ENCODE results near the gene ZNF419. TPM values are rescaled to one million over a fixed set of nuclear protein-coding genes. Genes with fewer than 3 reads are reported as not detected.

The ZNF419 gene
- polyA plus RNA-seq (2012; ENCODE audit: low read depth, missing spikeins), result 3.8 TPM

DNA sequence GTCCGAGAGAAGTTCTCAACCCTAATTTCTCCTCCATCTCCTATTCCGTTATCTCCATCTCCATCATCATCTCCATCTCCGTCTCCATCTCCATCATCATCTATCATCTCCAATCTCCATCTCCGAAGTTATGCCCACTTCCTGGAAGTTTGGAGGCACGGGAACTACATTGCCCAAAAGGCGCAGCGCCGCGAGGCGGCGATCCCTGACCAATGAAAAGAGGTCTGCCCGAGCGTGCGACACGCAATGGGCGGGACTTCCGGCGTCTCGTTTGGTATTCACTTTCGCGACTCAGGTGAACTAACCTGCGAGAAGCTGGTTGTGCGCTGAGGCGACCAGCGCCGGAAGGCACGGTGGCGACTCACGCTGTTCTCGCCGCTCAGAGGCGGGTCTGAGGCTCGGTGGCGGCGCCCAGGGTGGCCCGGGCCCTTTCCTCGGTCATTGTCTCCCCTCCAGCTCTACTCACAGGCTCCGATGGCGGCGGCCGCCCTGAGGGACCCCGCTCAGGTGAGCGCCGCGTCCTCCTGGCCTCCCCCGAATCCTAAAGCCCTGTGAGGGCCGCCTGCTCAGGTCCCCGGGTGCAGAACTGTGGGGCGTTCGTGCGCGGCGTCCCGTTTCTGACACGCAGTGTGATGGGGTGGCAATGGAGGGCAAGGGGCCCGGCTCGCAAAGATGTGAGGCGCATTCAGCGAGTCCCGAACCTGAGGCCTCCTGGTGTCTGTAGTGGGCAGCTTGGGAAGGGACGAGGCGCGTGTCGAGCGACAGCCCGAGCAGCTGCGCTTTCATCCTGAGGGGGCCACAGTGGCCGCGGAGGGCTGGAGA is at the start of gene ZNF419:
Gene ZNF419, plus strand, starts transcription at position 274 of the 822 bp plus-strand sequence. Its CDS starts 201 bp downstream, at position 475.
- DNase-seq (ENCODE audit: insufficient read length, low spot score) (peak; percentile 78), FAIRE-seq (peak; percentile 99)
- peak; percentile 60; the same call in 1 of the 2 replicates for TF ChIP-seq POLR2A (IDR thresholded peaks at IDR 0.05; ENCODE audit: low read depth, low read length)
- peak; percentile 16; the same call in 1 of the 2 replicates for TF ChIP-seq POU2F2 (IDR thresholded peaks at IDR 0.05; ENCODE audit: low read depth, low read length)
- peak; percentile 56; the same call in 1 of the 2 replicates for TF ChIP-seq POLR2AphosphoS5 (IDR thresholded peaks at IDR 0.05; ENCODE audit: low read depth, low read length)

DNA sequence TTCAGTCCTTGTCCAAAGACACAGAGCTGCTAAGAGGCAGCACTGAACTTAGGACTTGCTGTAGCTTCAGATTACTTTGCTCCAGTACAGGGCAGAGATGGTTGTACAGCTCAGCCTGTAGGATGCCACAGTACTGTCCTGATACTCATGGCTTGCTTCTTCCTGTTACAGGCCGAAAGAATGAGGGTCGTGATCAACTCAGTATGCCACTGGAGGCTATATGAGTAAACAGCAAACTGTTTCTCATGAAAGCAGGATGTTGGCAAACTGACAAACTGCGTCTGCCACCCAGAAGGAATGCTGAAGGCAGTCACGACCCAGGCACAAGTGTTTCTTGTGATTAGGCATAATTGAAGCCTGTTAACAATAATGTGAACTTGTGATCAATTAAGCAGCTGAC is 49.6 kb upstream of the ZNF419 start:
- DNase-seq (ENCODE audit: insufficient read length, low spot score), result no peak
- FAIRE-seq, result no peak
- TF ChIP-seq SPI1 (IDR thresholded peaks at IDR 0.05; ENCODE audit: low read depth, low read length) (no peak), PAX5 (IDR thresholded peaks at IDR 0.05; ENCODE audit: insufficient read depth, low read length, severe bottlenecking) (no peak), POLR2A (IDR thresholded peaks at IDR 0.05; ENCODE audit: low read depth, low read length) (no peak)

DNA sequence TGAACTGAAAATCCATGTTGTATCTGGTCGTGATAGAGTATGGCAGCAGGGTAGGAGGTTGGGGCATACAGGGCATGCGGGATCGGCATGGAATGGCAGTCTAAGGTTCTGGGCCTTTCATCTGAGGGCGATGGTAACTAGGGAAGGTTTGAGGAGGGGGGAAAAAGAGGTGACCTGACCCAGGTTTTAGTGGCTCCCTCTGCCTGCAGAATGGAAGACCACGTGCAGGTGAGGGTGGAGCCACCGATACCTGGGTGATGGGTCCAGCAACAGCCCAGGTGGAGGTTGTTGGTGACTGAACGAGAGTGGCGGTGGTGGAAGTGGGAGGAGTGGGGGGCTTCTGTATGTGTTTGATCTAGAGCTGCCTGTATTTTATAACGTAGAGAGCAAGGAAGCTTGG is 48.6 kb upstream of the ZNF419 start:
- FAIRE-seq (no peak), DNase-seq (ENCODE audit: insufficient read length, low spot score) (no peak)
- TF ChIP-seq PAX5 (IDR thresholded peaks at IDR 0.05; ENCODE audit: insufficient read depth, low read length, severe bottlenecking) (no peak), POU2F2 (IDR thresholded peaks at IDR 0.05; ENCODE audit: low read depth, low read length) (no peak), POLR2A (IDR thresholded peaks at IDR 0.05; ENCODE audit: low read depth, low read length) (no peak), TAF1 (IDR thresholded peaks at IDR 0.05; ENCODE audit: low read depth, low read length) (no peak), SPI1 (IDR thresholded peaks at IDR 0.05; ENCODE audit: low read depth, low read length) (no peak), POLR2AphosphoS5 (IDR thresholded peaks at IDR 0.05; ENCODE audit: low read depth, low read length) (no peak)

DNA sequence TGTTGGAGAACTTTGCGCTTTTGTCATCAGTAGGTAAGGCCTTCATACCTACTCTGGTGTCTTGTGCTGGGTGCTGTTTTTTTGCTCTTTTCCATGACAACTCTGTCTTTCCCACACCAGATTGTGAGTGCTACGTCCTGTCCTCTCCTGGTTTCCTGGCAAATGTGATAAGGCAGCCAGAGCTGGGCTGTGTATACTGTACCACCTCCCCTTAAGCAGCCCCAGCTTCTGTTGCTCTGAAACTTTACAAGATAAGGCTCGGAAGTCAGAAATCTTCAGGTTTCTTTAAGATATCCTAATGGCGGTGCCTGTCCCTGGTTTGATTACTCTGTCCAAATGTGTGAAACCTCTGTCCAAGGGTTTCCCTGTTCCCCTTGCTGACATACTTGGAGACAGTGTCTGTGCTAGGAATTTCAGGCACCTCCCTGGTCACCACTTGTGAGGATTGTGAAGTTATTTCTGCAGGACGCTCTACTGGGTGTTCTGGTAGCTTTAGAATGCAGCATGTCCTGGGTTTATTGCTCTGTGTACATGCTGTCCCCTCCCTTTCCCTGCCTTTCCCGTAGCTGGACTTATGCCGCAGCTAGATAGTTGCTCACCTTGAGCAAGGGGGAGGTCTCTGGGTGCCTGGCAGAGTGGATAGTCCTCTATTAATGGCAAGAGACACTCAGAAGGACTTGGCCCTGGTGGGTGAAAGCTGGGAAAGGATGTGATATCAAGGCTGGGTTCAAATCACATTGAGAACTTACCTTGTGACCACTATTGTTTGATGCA is 45.4 kb upstream of the ZNF419 start:
- TF ChIP-seq SPI1 (IDR thresholded peaks at IDR 0.05; ENCODE audit: low read depth, low read length), result no peak
- TF ChIP-seq PAX5 (IDR thresholded peaks at IDR 0.05; ENCODE audit: insufficient read depth, low read length, severe bottlenecking), result no peak
- no peak for TF ChIP-seq POU2F2 (IDR thresholded peaks at IDR 0.05; ENCODE audit: low read depth, low read length)
- TF ChIP-seq TAF1 (IDR thresholded peaks at IDR 0.05; ENCODE audit: low read depth, low read length), result no peak
- TF ChIP-seq POLR2AphosphoS5 (IDR thresholded peaks at IDR 0.05; ENCODE audit: low read depth, low read length), result no peak
- TF ChIP-seq POLR2A (IDR thresholded peaks at IDR 0.05; ENCODE audit: low read depth, low read length), result no peak
- FAIRE-seq, result no peak

DNA sequence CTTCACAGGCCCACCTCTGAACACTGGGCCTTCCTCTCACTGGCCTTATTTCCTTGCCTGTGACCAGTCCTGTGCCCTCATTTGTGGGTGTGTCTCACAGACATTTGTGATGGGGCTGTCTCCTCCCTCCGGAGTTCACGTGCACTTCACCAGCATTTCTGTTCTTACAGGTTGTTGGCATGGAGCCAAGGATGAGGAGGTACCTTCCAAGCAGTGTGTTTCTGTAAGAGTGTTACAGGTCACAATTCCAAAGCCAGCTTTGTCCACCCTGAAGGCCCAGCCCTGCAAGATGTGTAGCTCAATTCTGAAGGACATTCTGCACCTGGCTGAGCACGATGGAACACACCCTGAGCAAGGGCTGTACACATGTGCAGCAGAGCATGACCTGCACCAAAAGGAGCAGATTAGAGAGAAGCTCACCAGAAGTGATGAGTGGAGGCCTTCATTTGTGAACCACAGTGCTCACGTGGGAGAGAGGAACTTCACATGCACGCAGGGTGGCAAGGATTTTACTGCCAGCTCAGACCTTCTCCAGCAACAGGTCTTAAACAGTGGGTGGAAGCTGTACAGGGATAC is 44.3 kb upstream of the ZNF419 start:
- TF ChIP-seq POLR2AphosphoS5 (IDR thresholded peaks at IDR 0.05; ENCODE audit: low read depth, low read length), result no peak
- no peak for TF ChIP-seq TAF1 (IDR thresholded peaks at IDR 0.05; ENCODE audit: low read depth, low read length)
- no peak for TF ChIP-seq POLR2A (IDR thresholded peaks at IDR 0.05; ENCODE audit: low read depth, low read length)
- no peak for TF ChIP-seq POU2F2 (IDR thresholded peaks at IDR 0.05; ENCODE audit: low read depth, low read length)
- TF ChIP-seq PAX5 (IDR thresholded peaks at IDR 0.05; ENCODE audit: insufficient read depth, low read length, severe bottlenecking), result no peak
- TF ChIP-seq SPI1 (IDR thresholded peaks at IDR 0.05; ENCODE audit: low read depth, low read length), result no peak
- no peak for FAIRE-seq
- no peak for DNase-seq (ENCODE audit: insufficient read length, low spot score)

More for the DNA sequence above, 45.4 kb upstream of the ZNF419 start:
- no peak for DNase-seq (ENCODE audit: insufficient read length, low spot score)

DNA sequence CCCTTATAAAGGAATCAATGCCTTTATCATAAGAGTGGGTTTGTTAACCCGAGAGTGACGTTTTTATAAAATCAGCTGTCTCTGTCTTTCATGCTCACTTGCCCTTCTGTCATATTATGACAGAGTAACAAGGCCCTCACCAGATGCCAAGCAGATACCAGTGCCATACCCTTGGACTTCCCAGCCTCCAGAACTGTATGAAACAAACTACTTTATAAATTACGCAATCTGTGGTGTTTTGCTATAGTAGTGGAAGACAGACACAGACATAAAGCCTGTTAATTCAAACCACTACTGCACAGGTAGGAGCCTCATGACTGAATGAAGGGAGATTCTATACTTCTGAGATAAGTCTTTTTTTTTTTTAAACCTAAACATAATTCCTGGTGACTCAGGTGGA is 35.2 kb upstream of the ZNF419 start:
- no peak for TF ChIP-seq POLR2A (IDR thresholded peaks at IDR 0.05; ENCODE audit: low read depth, low read length)
- no peak for TF ChIP-seq POLR2AphosphoS5 (IDR thresholded peaks at IDR 0.05; ENCODE audit: low read depth, low read length)
- no peak for TF ChIP-seq SPI1 (IDR thresholded peaks at IDR 0.05; ENCODE audit: low read depth, low read length)
- no peak for TF ChIP-seq TAF1 (IDR thresholded peaks at IDR 0.05; ENCODE audit: low read depth, low read length)
- DNase-seq (ENCODE audit: insufficient read length, low spot score) (no peak), FAIRE-seq (no peak)

DNA sequence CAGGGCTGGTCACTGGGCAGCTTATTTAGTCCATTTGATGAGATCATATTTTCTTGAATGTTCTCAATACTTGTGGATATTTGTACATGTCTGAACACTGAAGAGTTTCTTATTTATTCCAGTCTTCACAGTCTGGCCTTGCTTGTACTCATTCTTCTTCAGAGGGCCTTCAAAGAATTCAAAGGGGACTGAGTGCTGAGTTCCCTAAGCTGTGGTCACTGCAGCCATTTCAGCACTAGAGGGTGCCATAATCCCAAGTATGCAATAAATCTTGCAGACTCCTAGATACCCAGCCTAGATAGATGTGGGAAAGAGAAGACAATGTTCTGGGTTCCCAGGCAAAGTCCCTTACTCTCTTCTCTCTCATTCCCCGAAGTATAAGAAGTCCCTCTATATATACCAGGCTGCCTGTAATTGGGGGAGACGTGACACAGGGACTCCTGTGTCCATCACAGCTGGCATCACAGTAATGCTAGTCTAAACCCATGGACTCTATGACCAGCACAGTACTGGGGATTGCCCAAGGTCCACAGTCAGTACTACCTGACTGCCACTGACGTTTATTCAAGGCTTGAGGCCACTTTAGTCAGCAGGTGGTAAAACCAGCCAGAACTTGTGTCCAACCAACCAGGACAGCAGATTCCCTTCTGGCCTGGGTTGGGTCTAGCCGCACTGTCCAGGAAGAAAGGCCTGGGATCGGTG is 21.7 kb upstream of the ZNF419 start:
- no peak for TF ChIP-seq POLR2A (IDR thresholded peaks at IDR 0.05; ENCODE audit: low read depth, low read length)
- TF ChIP-seq TAF1 (IDR thresholded peaks at IDR 0.05; ENCODE audit: low read depth, low read length), result no peak
- TF ChIP-seq PAX5 (IDR thresholded peaks at IDR 0.05; ENCODE audit: insufficient read depth, low read length, severe bottlenecking), result no peak
- TF ChIP-seq POLR2AphosphoS5 (IDR thresholded peaks at IDR 0.05; ENCODE audit: low read depth, low read length), result no peak
- no peak for TF ChIP-seq POU2F2 (IDR thresholded peaks at IDR 0.05; ENCODE audit: low read depth, low read length)
- no peak for TF ChIP-seq SPI1 (IDR thresholded peaks at IDR 0.05; ENCODE audit: low read depth, low read length)
- DNase-seq (ENCODE audit: insufficient read length, low spot score) (no peak), FAIRE-seq (peak; percentile 41)

DNA sequence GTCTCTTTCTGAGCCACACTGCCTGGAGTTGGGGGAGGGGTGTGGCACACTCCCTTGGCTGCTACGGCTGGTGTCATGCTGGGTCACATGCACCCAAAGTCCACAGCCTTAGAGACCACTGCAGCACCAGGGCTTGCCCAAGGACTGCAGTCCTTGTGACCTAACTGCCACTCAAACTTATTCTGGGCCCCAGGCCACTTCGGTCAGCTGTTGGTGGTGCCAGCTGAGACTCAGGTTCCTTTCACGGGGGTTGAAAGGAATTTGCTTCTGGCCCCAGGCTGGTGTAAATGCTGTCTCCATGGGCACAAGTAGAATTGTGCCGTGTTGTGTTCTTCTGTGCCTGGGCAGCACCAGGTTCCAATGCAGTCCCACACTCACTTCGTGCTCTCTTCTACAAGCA is 21.1 kb upstream of the ZNF419 start:
- no peak for TF ChIP-seq PAX5 (IDR thresholded peaks at IDR 0.05; ENCODE audit: insufficient read depth, low read length, severe bottlenecking)
- TF ChIP-seq TAF1 (IDR thresholded peaks at IDR 0.05; ENCODE audit: low read depth, low read length), result no peak
- TF ChIP-seq POU2F2 (IDR thresholded peaks at IDR 0.05; ENCODE audit: low read depth, low read length), result no peak
- no peak for TF ChIP-seq POLR2A (IDR thresholded peaks at IDR 0.05; ENCODE audit: low read depth, low read length)
- no peak for TF ChIP-seq SPI1 (IDR thresholded peaks at IDR 0.05; ENCODE audit: low read depth, low read length)
- no peak for TF ChIP-seq POLR2AphosphoS5 (IDR thresholded peaks at IDR 0.05; ENCODE audit: low read depth, low read length)
- FAIRE-seq (no peak), DNase-seq (ENCODE audit: insufficient read length, low spot score) (no peak)

DNA sequence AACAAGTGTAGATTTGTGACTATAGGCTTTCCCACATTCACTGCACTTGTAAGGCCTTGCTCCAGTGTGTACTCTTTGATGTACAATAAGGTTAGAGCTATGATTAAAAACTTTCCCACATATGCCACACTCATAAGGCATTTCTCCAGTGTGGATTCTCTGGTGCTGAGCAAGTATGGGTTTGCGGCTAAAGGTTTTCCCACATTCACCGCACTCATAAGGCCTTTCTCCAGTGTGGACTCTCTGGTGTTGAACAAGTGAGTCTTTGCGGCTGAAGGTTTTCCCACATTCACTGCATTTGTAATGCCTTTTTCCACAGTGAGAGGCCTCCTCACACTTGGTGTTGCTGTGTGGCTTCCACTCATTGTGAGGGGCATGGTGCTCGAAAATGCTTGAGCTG is 13.9 kb upstream of the ZNF419 start:
- no peak for DNase-seq (ENCODE audit: insufficient read length, low spot score)
- FAIRE-seq, result no peak
- TF ChIP-seq POU2F2 (IDR thresholded peaks at IDR 0.05; ENCODE audit: low read depth, low read length) (no peak), TAF1 (IDR thresholded peaks at IDR 0.05; ENCODE audit: low read depth, low read length) (no peak), SPI1 (IDR thresholded peaks at IDR 0.05; ENCODE audit: low read depth, low read length) (no peak), POLR2AphosphoS5 (IDR thresholded peaks at IDR 0.05; ENCODE audit: low read depth, low read length) (no peak), POLR2A (IDR thresholded peaks at IDR 0.05; ENCODE audit: low read depth, low read length) (no peak), PAX5 (IDR thresholded peaks at IDR 0.05; ENCODE audit: insufficient read depth, low read length, severe bottlenecking) (no peak)

Data from GM12891 (cell line).